Type B pancreatic cell (in vitro differentiated cells): ENCODE measurements around the gene ADGRA3. TPM values are rescaled to one million over a fixed set of nuclear protein-coding genes. Genes with fewer than 3 reads are reported as not detected.

Experiments used
- DNase-seq: peaks from one replicate; pipeline ENCODE4 v3.0.0; 2021; ENCODE audit warnings: mixed read lengths; ENCODE audit not compliant: unreplicated experiment; ENCODE audit errors: extremely low spot score
- H3K27ac Mint-ChIP-seq: 2 replicates; pipeline ENCODE4 v1.8.0; 2021; ENCODE audit warnings: mild to moderate bottlenecking, mixed read lengths
- H3K27me3 Mint-ChIP-seq: 2 replicates; pipeline ENCODE4 v1.8.0; 2021; ENCODE audit warnings: mixed read lengths
- H3K36me3 Mint-ChIP-seq: 2 replicates; pipeline ENCODE4 v1.8.0; 2021; ENCODE audit warnings: mixed read lengths
- H3K4me1 Mint-ChIP-seq: one replicate; pipeline ENCODE4 v1.8.0; 2021; ENCODE audit warnings: mixed read lengths; ENCODE audit not compliant: unreplicated experiment
- H3K4me3 Mint-ChIP-seq: 2 replicates; pipeline ENCODE4 v1.8.0; 2021; ENCODE audit warnings: mild to moderate bottlenecking, mixed read lengths
- H3K9me3 Mint-ChIP-seq: 2 replicates; pipeline ENCODE4 v1.8.0; 2021; ENCODE audit warnings: mixed read lengths
- CTCF ChIP-seq: fragments of 200-600 bp; sonication (generic); conservative IDR thresholded peaks from 2 replicates; pipeline ENCODE4 v1.5.0; 2021; ENCODE audit warnings: antibody characterized with exemption, mild to moderate bottlenecking
- total RNA-seq: library from RNA; stranded (reverse); gene quantifications from 2 replicates; pipeline ENCODE4 v1.2.1, GENCODE V29; 2021; ENCODE audit warnings: low replicate concordance

ADGRA3 gene
- total RNA-seq, 1 donor from 2014 or later, result 61.0 TPM

- DNase-seq, result no peak
- Mint-ChIP-seq H3K36me3 (peaks cover 42% of the 10 kb centered on the region), H3K4me3 (no peak overlapping the region), H3K9me3 (no peaks in the 10 kb centered on the region), H3K27ac (no peak overlapping the region), H3K27me3 (no peaks in the 10 kb centered on the region), H3K4me1 (no peaks in the 10 kb centered on the region)
- TF ChIP-seq CTCF, result no peak
Measured at GRCh38 chr4:22439947-22440346, 75.9 kb downstream of the ADGRA3 start.

GRCh38 chr4:22435652-22436051 lies 80.2 kb downstream of the ADGRA3 start:
- no peak overlapping the region for H3K4me3 Mint-ChIP-seq
- TF ChIP-seq CTCF, result no peak
- DNase-seq, result no peak
- H3K27ac Mint-ChIP-seq, result no peak overlapping the region
- H3K27me3 Mint-ChIP-seq, result no peaks in the 10 kb centered on the region
- H3K9me3 Mint-ChIP-seq, result no peaks in the 10 kb centered on the region
- no peaks in the 10 kb centered on the region for H3K4me1 Mint-ChIP-seq
- H3K36me3 Mint-ChIP-seq, result peaks cover 38% of the 10 kb centered on the region

DNA sequence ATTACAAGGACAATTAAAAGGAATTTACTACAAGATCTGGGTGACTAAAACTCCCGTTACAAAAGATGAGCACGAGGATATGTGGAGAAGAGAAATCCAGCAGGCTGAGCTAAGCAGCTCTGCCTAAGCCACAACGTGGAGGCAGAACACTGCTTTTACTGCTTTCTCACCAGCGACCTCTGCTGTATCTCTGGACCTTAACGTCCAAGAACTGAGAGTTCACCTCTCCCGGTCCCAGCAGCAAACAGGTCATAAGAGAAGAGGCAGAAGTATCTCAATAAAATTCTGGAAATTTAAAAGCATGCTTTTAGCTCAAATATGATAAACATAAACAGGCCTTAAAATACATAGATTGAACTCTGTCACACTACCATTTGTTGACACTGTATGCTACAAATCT lies 81.0 kb downstream of the ADGRA3 start:
- no peaks in the 10 kb centered on the region for H3K9me3 Mint-ChIP-seq
- no peaks in the 10 kb centered on the region for H3K4me1 Mint-ChIP-seq
- peaks cover 41% of the 10 kb centered on the region for H3K36me3 Mint-ChIP-seq
- DNase-seq, result no peak
- no peak overlapping the region for H3K27ac Mint-ChIP-seq
- H3K4me3 Mint-ChIP-seq, result no peak overlapping the region
- H3K27me3 Mint-ChIP-seq, result no peaks in the 10 kb centered on the region
- peak; percentile 63 for TF ChIP-seq CTCF

GRCh38 chr4:22430626-22431025 lies 85.2 kb downstream of the ADGRA3 start:
- no peaks in the 10 kb centered on the region for H3K27me3 Mint-ChIP-seq
- no peaks in the 10 kb centered on the region for H3K9me3 Mint-ChIP-seq
- H3K36me3 Mint-ChIP-seq, result peaks cover 34% of the 10 kb centered on the region
- H3K27ac Mint-ChIP-seq, result no peak overlapping the region
- no peaks in the 10 kb centered on the region for H3K4me1 Mint-ChIP-seq
- no peak for TF ChIP-seq CTCF
- DNase-seq, result no peak
- no peak overlapping the region for H3K4me3 Mint-ChIP-seq

GRCh38 chr4:22428441-22428840 lies 87.4 kb downstream of the ADGRA3 start:
- H3K9me3 Mint-ChIP-seq, result no peaks in the 10 kb centered on the region
- no peak for TF ChIP-seq CTCF
- H3K27ac Mint-ChIP-seq, result no peak overlapping the region
- no peak overlapping the region for H3K4me3 Mint-ChIP-seq
- H3K27me3 Mint-ChIP-seq, result no peaks in the 10 kb centered on the region
- H3K36me3 Mint-ChIP-seq, result peaks cover 39% of the 10 kb centered on the region
- H3K4me1 Mint-ChIP-seq, result no peaks in the 10 kb centered on the region
- no peak for DNase-seq

- peaks cover 39% of the 10 kb centered on the region for H3K36me3 Mint-ChIP-seq
- H3K4me3 Mint-ChIP-seq, result no peak overlapping the region
- no peaks in the 10 kb centered on the region for H3K27me3 Mint-ChIP-seq
- H3K4me1 Mint-ChIP-seq, result no peaks in the 10 kb centered on the region
- no peaks in the 10 kb centered on the region for H3K9me3 Mint-ChIP-seq
- DNase-seq, result no peak
- no peak for TF ChIP-seq CTCF
- no peak overlapping the region for H3K27ac Mint-ChIP-seq
Measured at GRCh38 chr4:22427675-22428074, 88.2 kb downstream of the ADGRA3 start.
